GM12873 (cell line): ENCODE results near the gene IPO11.

Source experiments
- CTCF ChIP-seq: IDR thresholded peaks from 2 replicates; pipeline ENCODE4 v1.5.1; 2012; ENCODE audit warnings: low read depth, mild to moderate bottlenecking, moderate library complexity, low read length, control low read depth; ENCODE audit not compliant: insufficient read depth; ENCODE audit errors: missing control alignments

Gene IPO11

GRCh38 chr5:62521319-62521718, 108.8 kb downstream of the IPO11 start:
- no peak for TF ChIP-seq CTCF

- TF ChIP-seq CTCF: no peak
Measured at GRCh38 chr5:62522811-62523210, 110.2 kb downstream of the IPO11 start.

- no peak for TF ChIP-seq CTCF
Measured at GRCh38 chr5:62533597-62533996, 121.0 kb downstream of the IPO11 start.

GRCh38 chr5:62534461-62535236, 122.1 kb downstream of the IPO11 start:
- no peak for TF ChIP-seq CTCF

GRCh38 chr5:62536232-62536631, 123.7 kb downstream of the IPO11 start:
- TF ChIP-seq CTCF: no peak

- no peak for TF ChIP-seq CTCF
Measured at GRCh38 chr5:62536783-62537182, 124.2 kb downstream of the IPO11 start.

- no peak for TF ChIP-seq CTCF
Measured at GRCh38 chr5:62538017-62538942, 125.7 kb downstream of the IPO11 start.
